WTC11 (cell line): ENCODE results near the gene OPN1SW. TPM values are rescaled to one million over a fixed set of nuclear protein-coding genes. Genes with fewer than 3 reads are reported as not detected.

Experiments
- ATAC-seq: fragments of 200-7000 bp; cut with Tn5 transposase; 2 replicates; pipeline ENCODE4 v1.10.0; 2021; ENCODE audit warnings: mild to moderate bottlenecking, moderate library complexity
- CTCF ChIA-PET: fragments of 300-600 bp; sonication (Branson Sonifier 250); formaldehyde crosslinking; loops from one replicate; lab custom pipeline; 2021; ENCODE audit warnings: antibody characterized with exemption; lab: Charles Lee
- POLR2A ChIA-PET: fragments of 350-600 bp; sonication (Branson Sonifier 250); formaldehyde crosslinking; loops from one replicate; lab custom pipeline; 2021; ENCODE audit warnings: antibody characterized with exemption; lab: Charles Lee
- DNase-seq: peaks from one replicate; pipeline ENCODE4 v3.0.0; 2021; ENCODE audit warnings: low spot score
- H3K27ac Mint-ChIP-seq: 2 replicates; pipeline ENCODE4 v1.8.0; 2021; ENCODE audit warnings: mixed read lengths
- H3K27me3 Mint-ChIP-seq: 2 replicates; pipeline ENCODE4 v1.8.0; 2021; ENCODE audit warnings: low read depth, mild to moderate bottlenecking, moderate library complexity, mixed read lengths
- H3K36me3 Mint-ChIP-seq: 2 replicates; pipeline ENCODE4 v1.8.0; 2021; ENCODE audit warnings: mixed read lengths
- H3K4me1 Mint-ChIP-seq: 2 replicates; pipeline ENCODE4 v1.8.0; 2022; ENCODE audit warnings: mixed read lengths
- H3K4me3 Mint-ChIP-seq: 2 replicates; pipeline ENCODE4 v1.8.0; 2021; ENCODE audit warnings: mild to moderate bottlenecking, moderate library complexity, mixed read lengths
- H3K9me3 Mint-ChIP-seq: 2 replicates; pipeline ENCODE4 v1.8.0; 2021; ENCODE audit warnings: mixed read lengths
- ARID4B ChIP-seq: sonication (generic); formaldehyde crosslinking; IDR thresholded peaks from 2 replicates; pipeline ENCODE4 v1.8.0; 2023; ENCODE audit warnings: missing genetic modification reagents, mild to moderate bottlenecking, borderline replicate concordance
- CBFB ChIP-seq: sonication (generic); formaldehyde crosslinking; IDR thresholded peaks from 2 replicates; pipeline ENCODE4 v1.8.1; 2022; ENCODE audit warnings: mild to moderate bottlenecking, low read depth, missing genetic modification reagents
- EMX1 ChIP-seq: fragments of 250-450 bp; sonication (Bioruptor Pico); IDR thresholded peaks from 2 replicates; pipeline ENCODE4 v1.8.0; 2021; ENCODE audit warnings: mild to moderate bottlenecking
- FOXJ3 ChIP-seq: sonication (generic); formaldehyde crosslinking; IDR thresholded peaks from 2 replicates; pipeline ENCODE4 v1.9.0; 2021; ENCODE audit warnings: missing genetic modification reagents, mild to moderate bottlenecking, borderline replicate concordance
- FOXP1 ChIP-seq: sonication (generic); formaldehyde crosslinking; IDR thresholded peaks from 2 replicates; pipeline ENCODE4 v1.8.0; 2022; ENCODE audit warnings: missing genetic modification reagents, mild to moderate bottlenecking, moderate library complexity, borderline replicate concordance
- FOXP4 ChIP-seq: sonication (generic); formaldehyde crosslinking; IDR thresholded peaks from 2 replicates; pipeline ENCODE4 v1.8.0; 2022; ENCODE audit warnings: mild to moderate bottlenecking, missing genetic modification reagents
- GABPB1 ChIP-seq: sonication (generic); formaldehyde crosslinking; IDR thresholded peaks from 2 replicates; pipeline ENCODE4 v1.8.1; 2023; ENCODE audit warnings: mild to moderate bottlenecking, missing genetic modification reagents
- GRHL2 ChIP-seq: fragments of 250-450 bp; sonication (Bioruptor Pico); IDR thresholded peaks from 2 replicates; pipeline ENCODE4 v1.8.0; 2022; ENCODE audit warnings: mild to moderate bottlenecking, moderate library complexity; ENCODE audit not compliant: insufficient replicate concordance, severe bottlenecking
- IRF1 ChIP-seq: sonication (generic); formaldehyde crosslinking; IDR thresholded peaks from 2 replicates; pipeline ENCODE4 v1.8.0; 2023; ENCODE audit warnings: missing genetic modification reagents
- JAZF1 ChIP-seq: fragments of 250-450 bp; sonication (Bioruptor Pico); IDR thresholded peaks from 2 replicates; pipeline ENCODE4 v1.9.0; 2021; ENCODE audit warnings: moderate library complexity, mild to moderate bottlenecking, inconsistent platforms
- PRRX2 ChIP-seq: fragments of 250-450 bp; sonication (Bioruptor Pico); IDR thresholded peaks from 2 replicates; pipeline ENCODE4 v1.8.0; 2021; ENCODE audit warnings: mild to moderate bottlenecking
- SP1 ChIP-seq: sonication (generic); formaldehyde crosslinking; conservative IDR thresholded peaks from 2 replicates; pipeline ENCODE4 v1.8.1; 2022; ENCODE audit warnings: missing genetic modification reagents
- STAT6 ChIP-seq: sonication (generic); formaldehyde crosslinking; conservative IDR thresholded peaks from 2 replicates; pipeline ENCODE4 v1.8.1; 2023; ENCODE audit warnings: mild to moderate bottlenecking, low read depth, missing genetic modification reagents, moderate library complexity
- TEAD1 ChIP-seq: sonication (generic); formaldehyde crosslinking; IDR thresholded peaks from 2 replicates; pipeline ENCODE4 v1.8.0; 2022; ENCODE audit warnings: mild to moderate bottlenecking, missing genetic modification reagents
- ZNF138 ChIP-seq: sonication (generic); formaldehyde crosslinking; conservative IDR thresholded peaks from 2 replicates; pipeline ENCODE4 v1.8.1; 2022; ENCODE audit warnings: mild to moderate bottlenecking, moderate library complexity, missing genetic modification reagents
- ZNF232 ChIP-seq: sonication (generic); formaldehyde crosslinking; IDR thresholded peaks from 2 replicates; pipeline ENCODE4 v1.8.0; 2022; ENCODE audit warnings: mild to moderate bottlenecking, missing genetic modification reagents
- ZNF532 ChIP-seq: fragments of 250-450 bp; sonication (Bioruptor Pico); IDR thresholded peaks from 2 replicates; pipeline ENCODE4 v1.9.0; 2021; ENCODE audit warnings: mild to moderate bottlenecking, borderline replicate concordance
- ZNF671 ChIP-seq: fragments of 250-450 bp; sonication (Bioruptor Pico); IDR thresholded peaks from 2 replicates; pipeline ENCODE4 v1.8.0; 2021; ENCODE audit warnings: mild to moderate bottlenecking
- total RNA-seq: library from RNA; stranded (reverse); gene quantifications from 3 replicates; pipeline ENCODE4 v1.2.3, GENCODE V29; 2021

OPN1SW gene
- total RNA-seq, 1 experiment from 2014 or later = not detected

GRCh38 chr7:128747327-128748079 is 28.1 kb downstream of the OPN1SW start:
- peaks cover 38% of the 10 kb centered on the region for H3K36me3 Mint-ChIP-seq
- POLR2A ChIA-PET = no interaction called here

More at GRCh38 chr7:128747327-128748079, 28.1 kb downstream of the OPN1SW start:
- no peak overlapping the region for H3K4me3 Mint-ChIP-seq
- no peak for DNase-seq
- ATAC-seq = no peak
- TF ChIP-seq ZNF671 (CRISPR knock-in tag) (no peak), EMX1 (CRISPR knock-in tag) (no peak), CBFB (CRISPR knock-in tag) (no peak), PRRX2 (no peak), ZNF532 (no peak), GRHL2 (CRISPR knock-in tag) (no peak), STAT6 (CRISPR knock-in tag) (no peak), FOXP4 (CRISPR knock-in tag) (no peak), ZNF138 (CRISPR knock-in tag) (no peak), FOXJ3 (CRISPR knock-in tag) (no peak), TEAD1 (no peak), IRF1 (CRISPR knock-in tag) (no peak), ZNF232 (CRISPR knock-in tag) (no peak), SP1 (no peak), FOXP1 (no peak), GABPB1 (no peak), ARID4B (no peak), JAZF1 (CRISPR knock-in tag) (no peak)
- peak overlapping the region; percentile 73 for H3K27ac Mint-ChIP-seq
- no peaks in the 10 kb centered on the region for H3K9me3 Mint-ChIP-seq
- CTCF ChIA-PET = no interaction called here
- no peaks in the 10 kb centered on the region for H3K27me3 Mint-ChIP-seq
- no peaks in the 10 kb centered on the region for H3K4me1 Mint-ChIP-seq
